PFSK-1 (cell line): ENCODE results near the gene FAM234B.

ENCODE experiments used
- FOXP2 ChIP-seq: optimal IDR thresholded peaks from 2 replicates; pipeline ENCODE3; 2011; ENCODE audit warnings: borderline replicate concordance, control low read depth, inconsistent platforms; ENCODE audit not compliant: insufficient read depth; ENCODE audit errors: extremely low read length, extremely low read depth
- POLR2AphosphoS5 ChIP-seq: IDR thresholded peaks from 2 replicates; pipeline ENCODE4 v1.6.1; 2012; ENCODE audit warnings: low read depth, mild to moderate bottlenecking, control low read depth, low read length, moderate library complexity
- REST ChIP-seq, 2 experiments: IDR thresholded peaks; 2 replicates each; pipeline versions ENCODE4 v1.6.1 to v1.8.0; 2011 to 2012; ENCODE audit warnings: low read depth in 2 of 2, low read length in 2 of 2, control low read depth in 1 of 2, inconsistent platforms in 1 of 2, mild to moderate bottlenecking in 1 of 2, moderate library complexity in 1 of 2; ENCODE audit not compliant: insufficient read depth in 1 of 2
- SIN3A ChIP-seq: IDR thresholded peaks from 2 replicates; pipeline ENCODE4 v1.6.1; 2012; ENCODE audit warnings: mild to moderate bottlenecking, low read length, moderate library complexity, borderline replicate concordance; ENCODE audit not compliant: insufficient read depth
- TAF1 ChIP-seq: IDR thresholded peaks from 2 replicates; pipeline ENCODE4 v1.6.1; 2012; ENCODE audit warnings: low read length, control low read depth, borderline replicate concordance; ENCODE audit not compliant: insufficient read depth

The FAM234B gene

GRCh38 chr12:13061377-13061776 is 17.2 kb downstream of the FAM234B start:
- no peak for TF ChIP-seq TAF1
- TF ChIP-seq SIN3A = no peak
- no peak for TF ChIP-seq FOXP2
- no peak for TF ChIP-seq REST (IDR thresholded peaks at IDR 0.05; ENCODE audit: insufficient read depth in 1 of 2, low read depth in 2 of 2, low read length in 2 of 2)
- no peak for TF ChIP-seq POLR2AphosphoS5

GRCh38 chr12:13062669-13063068 is 18.5 kb downstream of the FAM234B start:
- TF ChIP-seq SIN3A (no peak), FOXP2 (no peak), TAF1 (no peak), POLR2AphosphoS5 (no peak), REST (IDR thresholded peaks at IDR 0.05; ENCODE audit: insufficient read depth in 1 of 2, low read depth in 2 of 2, low read length in 2 of 2) (no peak)

- TF ChIP-seq FOXP2 (no peak), SIN3A (no peak), POLR2AphosphoS5 (no peak), TAF1 (no peak), REST (IDR thresholded peaks at IDR 0.05; ENCODE audit: insufficient read depth in 1 of 2, low read depth in 2 of 2, low read length in 2 of 2) (no peak)
Observed at GRCh38 chr12:13066014-13066413, 21.8 kb downstream of the FAM234B start.

GRCh38 chr12:13066459-13066858 is 22.3 kb downstream of the FAM234B start:
- no peak for TF ChIP-seq FOXP2
- TF ChIP-seq TAF1 = no peak
- no peak for TF ChIP-seq SIN3A
- TF ChIP-seq REST (IDR thresholded peaks at IDR 0.05; ENCODE audit: insufficient read depth in 1 of 2, low read depth in 2 of 2, low read length in 2 of 2) = no peak
- no peak for TF ChIP-seq POLR2AphosphoS5

- TF ChIP-seq TAF1 (no peak), REST (IDR thresholded peaks at IDR 0.05; ENCODE audit: insufficient read depth in 1 of 2, low read depth in 2 of 2, low read length in 2 of 2) (no peak), POLR2AphosphoS5 (no peak), SIN3A (no peak), FOXP2 (no peak)
Observed at GRCh38 chr12:13067322-13067721, 23.1 kb downstream of the FAM234B start.
